H4 (cell line): Measurements from ENCODE around the gene LGSN. TPM values are rescaled to one million over a fixed set of nuclear protein-coding genes. Genes with fewer than 3 reads are reported as not detected.
"Not testable (repeated sequence)": the region's sequence is repeated elsewhere in the genome, so short reads cannot be mapped to it uniquely, and the experiment has no call there.

Source experiments
- DNase-seq: peaks from one replicate; pipeline ENCODE4 v3.0.0-alpha.2; 2015; ENCODE audit warnings: low spot score
- total RNA-seq: library from RNA; depleted of rRNA; stranded (reverse); fragments of >200 nt; shearing (Covaris generic); gene quantifications from 2 replicates; pipeline ENCODE4 v1.2.3, GENCODE V29; 2014; rRNA removed

The LGSN gene
- total RNA-seq, 1 experiment from 2014 or later: not detected

DNA sequence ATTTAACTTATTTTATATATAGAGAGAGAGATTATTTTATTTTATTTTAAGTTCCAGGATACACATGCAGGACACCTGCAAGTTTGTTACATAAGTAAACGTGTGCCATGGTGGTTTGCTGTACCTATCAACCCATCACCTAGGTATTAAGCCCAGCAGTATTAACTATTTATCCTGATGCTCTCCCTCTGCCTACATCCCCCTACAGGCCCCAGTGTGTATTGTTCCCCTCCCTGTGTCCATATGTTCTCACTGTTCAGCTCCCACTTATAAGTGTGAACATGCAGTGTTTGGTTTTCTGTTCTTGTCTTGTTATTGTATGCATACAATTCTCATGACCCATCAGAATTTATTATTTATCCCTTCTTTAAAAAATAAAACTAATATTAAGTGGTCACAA is 73.9 kb downstream of the LGSN start:
- no peak for DNase-seq

DNA sequence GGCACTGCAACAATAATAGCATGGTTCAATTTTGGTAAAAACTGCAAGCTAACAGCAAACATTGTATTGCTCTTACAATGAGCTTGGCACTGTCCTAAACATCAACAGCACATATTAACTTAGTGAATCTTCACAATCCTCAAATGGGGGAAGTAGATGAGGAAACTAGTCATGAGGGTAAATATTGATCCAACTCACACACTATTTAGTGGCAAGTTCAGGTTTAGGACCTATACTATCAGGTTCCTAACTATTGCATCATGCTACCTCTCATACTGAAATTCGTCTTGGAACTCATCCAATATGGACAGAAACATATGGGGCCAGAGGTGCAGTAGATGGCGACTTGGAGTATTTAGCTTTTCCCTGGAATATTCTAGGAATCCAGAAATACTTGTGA is 74.4 kb downstream of the LGSN start:
- no peak for DNase-seq

DNA sequence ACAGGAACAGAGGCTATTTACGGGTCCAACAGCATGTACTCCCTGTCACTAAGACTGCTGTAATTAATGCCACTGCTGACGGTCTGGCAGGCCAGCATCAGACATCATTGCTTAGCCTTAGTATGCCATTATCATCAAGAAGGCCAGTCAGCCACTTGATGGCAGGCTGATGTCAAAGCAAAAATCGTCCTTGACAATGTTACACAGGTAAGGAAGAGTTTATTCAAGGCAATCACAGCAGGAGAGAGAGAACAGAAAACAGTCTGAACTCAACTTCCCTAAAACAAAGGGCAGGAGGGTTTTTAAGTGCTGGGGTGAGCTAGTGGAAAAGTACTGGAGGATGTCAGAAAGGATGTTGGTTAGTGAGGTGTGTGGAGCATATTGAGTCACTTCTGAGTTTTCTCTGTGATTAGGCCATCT is 83.4 kb downstream of the LGSN start:
- DNase-seq: no peak

DNA sequence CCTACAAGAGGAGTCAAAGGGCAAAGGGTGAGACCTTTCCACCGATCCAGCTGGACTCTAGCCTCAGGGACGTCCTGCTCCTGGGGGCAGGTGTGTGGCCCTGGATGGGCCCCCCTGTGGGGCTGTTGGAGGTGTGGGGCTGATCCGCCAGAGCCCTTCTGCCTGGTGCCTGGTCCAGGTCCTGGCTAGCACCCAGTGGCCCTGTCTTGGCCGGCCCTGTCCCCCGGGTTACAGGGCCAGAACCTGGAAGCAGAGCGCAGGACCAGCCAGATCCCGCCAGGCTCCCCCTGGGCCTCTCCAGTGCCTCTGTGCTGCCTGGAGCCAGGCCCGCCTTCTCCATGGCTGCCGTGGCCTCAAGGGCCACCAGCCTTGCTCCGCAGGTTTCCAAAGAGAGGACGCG is 89.3 kb downstream of the LGSN start:
- DNase-seq: not testable (repeated sequence)

DNA sequence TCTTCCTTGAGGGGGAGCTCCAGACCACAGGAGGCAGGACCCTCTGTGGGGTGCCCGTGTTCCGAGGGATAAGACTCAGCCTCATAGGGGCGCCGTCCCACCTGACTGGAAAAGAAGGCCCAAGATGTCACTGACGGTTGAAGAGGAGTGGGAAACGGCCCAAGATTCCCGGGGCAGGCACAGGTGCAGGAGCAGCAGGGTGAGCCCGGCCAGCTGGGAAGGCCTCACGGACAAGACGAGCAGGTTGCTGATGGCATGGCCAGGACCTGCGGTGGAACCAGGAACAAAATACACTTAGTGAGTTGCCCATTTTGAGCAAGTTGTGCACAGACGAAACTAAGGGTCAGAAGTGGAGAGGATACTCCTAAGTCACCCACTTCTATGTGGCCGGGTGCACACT is 89.8 kb downstream of the LGSN start:
- not testable (repeated sequence) for DNase-seq

DNA sequence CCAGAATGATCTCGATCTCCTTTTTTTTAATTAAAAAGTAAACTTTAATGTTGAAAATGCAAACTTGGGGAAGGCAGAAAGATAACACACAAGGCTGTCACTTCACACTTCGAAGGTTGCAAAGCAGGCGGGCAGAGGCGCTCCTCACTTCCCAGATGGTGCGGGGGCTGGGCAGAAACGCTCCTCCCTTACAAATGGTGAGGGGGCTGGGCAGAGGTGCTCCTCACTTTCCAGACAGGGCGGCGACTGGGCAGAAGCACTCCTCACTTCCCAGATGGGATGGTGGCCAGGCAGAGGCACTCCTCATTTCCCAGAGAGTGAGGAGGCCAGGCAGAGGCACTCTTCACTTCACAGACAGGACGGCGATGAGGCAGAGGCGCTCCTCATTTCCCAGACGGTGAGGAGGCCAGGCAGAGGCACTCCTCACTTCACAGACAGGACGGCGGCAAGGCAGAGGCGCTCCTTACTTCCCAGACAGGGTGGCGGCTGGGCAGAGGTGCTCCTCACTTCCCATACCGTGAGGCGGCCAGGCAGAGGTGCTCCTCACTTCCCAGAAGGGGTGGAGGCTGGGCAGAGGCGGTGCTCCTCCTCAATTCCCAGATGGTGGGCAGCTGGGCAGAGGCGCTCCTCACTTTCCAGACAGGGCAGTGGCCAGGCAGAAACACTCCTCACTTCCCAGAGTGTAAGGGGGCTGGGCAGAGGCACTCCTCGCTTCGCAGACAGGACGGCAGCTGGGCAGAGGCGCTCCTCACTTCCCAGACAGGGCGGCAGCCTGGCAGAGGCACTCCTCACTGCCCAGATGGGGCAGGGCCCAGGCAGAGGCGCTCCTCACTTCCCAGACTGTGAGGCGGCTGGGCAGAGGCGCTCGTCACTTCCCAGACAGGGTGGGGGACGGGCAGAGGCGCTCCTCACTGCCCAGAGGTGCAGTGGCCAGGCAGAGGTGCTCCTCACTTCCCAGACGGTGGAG is 91.6 kb downstream of the LGSN start:
- DNase-seq: not testable (repeated sequence)

DNA sequence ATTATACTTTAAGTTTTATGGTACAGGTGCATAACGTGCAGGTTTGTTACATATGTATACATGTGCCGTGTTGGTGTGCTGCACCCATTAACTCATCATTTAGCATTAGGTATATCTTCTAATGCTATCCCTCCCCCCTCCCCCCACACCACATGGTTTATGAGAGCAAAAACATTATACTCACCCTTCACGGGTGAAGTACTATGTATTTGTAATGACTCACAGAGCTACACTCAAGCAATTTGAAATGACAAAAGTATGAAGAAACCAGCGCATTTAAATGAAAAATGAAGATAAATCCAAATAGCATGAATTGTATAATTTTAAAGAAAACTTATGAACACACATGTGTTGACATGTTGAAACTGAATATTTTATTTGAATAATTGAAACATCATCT is 93.8 kb downstream of the LGSN start:
- DNase-seq: not testable (repeated sequence)

Other genes starting within 250 kb of the LGSN start
- 0.14 and 0.15 TPM in 2 replicates for gene FKBP1C, start 108.5 kb downstream of the LGSN start, total RNA-seq